Tibial artery (tissue), 4 donors: ENCODE results near the gene ANKRD11.

Experiments
- DNase-seq, 2 donors: peaks; one replicate each; pipeline ENCODE4 v3.0.0-alpha.2; 2019
- H3K27ac ChIP-seq, 2 donors: fragments of 200-600 bp; sonication (generic) in 1 of 2; 1 replicate in 1 of 2; 2 replicates in 1 of 2; pipeline ENCODE4 v1.5.1; 2018 to 2019; ENCODE audit warnings: mild to moderate bottlenecking in 1 of 2
- H3K27me3 ChIP-seq, 2 donors: fragments of 200-600 bp; sonication (generic) in 1 of 2; one replicate each; pipeline versions ENCODE4 v1.5.1 to v1.6.0; 2016 to 2019
- H3K36me3 ChIP-seq, 3 donors: fragments of 200-600 bp; sonication (generic) in 2 of 3; one replicate each; pipeline ENCODE4 v1.5.1; 2016 to 2019; ENCODE audit warnings: mild to moderate bottlenecking in 2 of 3
- H3K4me1 ChIP-seq, 4 donors: fragments of 200-600 bp; sonication (generic) in 2 of 4; 1 replicate in 3 of 4; 2 replicates in 1 of 4; pipeline ENCODE4 v1.5.1; 2016 to 2019
- H3K4me3 ChIP-seq, 2 donors: fragments of 200-600 bp; sonication (generic) in 1 of 2; 1 replicate in 1 of 2; 2 replicates in 1 of 2; pipeline ENCODE4 v1.5.1; 2018 to 2019; ENCODE audit warnings: mild to moderate bottlenecking in 2 of 2
- H3K9me3 ChIP-seq, 3 donors: fragments of 200-600 bp; sonication (generic) in 1 of 3; one replicate each; pipeline ENCODE4 v1.5.1; 2016 to 2019
- CTCF ChIP-seq, 2 experiments: fragments of 200-600 bp in 1 of 2; fragments of 450-650 bp in 1 of 2; IDR thresholded peaks; one replicate each; pipeline ENCODE4 v1.5.1; 2017 to 2019; ENCODE audit warnings: antibody characterized with exemption in 2 of 2, mild to moderate bottlenecking in 1 of 2, moderate library complexity in 1 of 2
- intact Hi-C: fragments of 100-400 bp; cut with DNase I; formaldehyde crosslinking; loops from one replicate; pipeline ENCODE4 v1.15.0; 2023; ENCODE audit warnings: low total_unique reads

Gene ANKRD11

GRCh38 chr16:89442990-89443726 lies 47.2 kb downstream of the ANKRD11 start:
- intact Hi-C loops: no loop called here
- H3K27ac ChIP-seq: peak overlapping the region; percentile 28 to 63
- DNase-seq: no peak
- H3K4me3 ChIP-seq: no peak overlapping the region
- no peaks in the 10 kb centered on the region for H3K27me3 ChIP-seq
- no peaks in the 10 kb centered on the region for H3K9me3 ChIP-seq
- no peak for TF ChIP-seq CTCF (IDR thresholded peaks at IDR 0.05)
- H3K4me1 ChIP-seq: peaks cover 16 to 86% (median 55%) of the 10 kb centered on the region in 4 donors
- H3K36me3 ChIP-seq: no peaks in the 10 kb centered on the region

- H3K27ac ChIP-seq: peak overlapping the region; percentile 28 to 63
- intact Hi-C loops: no loop called here
- no peak overlapping the region for H3K4me3 ChIP-seq
Measured at GRCh38 chr16:89442588-89442987, 47.8 kb downstream of the ANKRD11 start.

GRCh38 chr16:89439659-89440058 lies 50.7 kb downstream of the ANKRD11 start:
- intact Hi-C loops: no loop called here
- TF ChIP-seq CTCF (IDR thresholded peaks at IDR 0.05): no peak
- H3K4me3 ChIP-seq: no peak overlapping the region
- H3K4me1 ChIP-seq: peaks cover 16 to 66% (median 38%) of the 10 kb centered on the region in 4 donors
- H3K36me3 ChIP-seq: no peaks in the 10 kb centered on the region
- no peaks in the 10 kb centered on the region for H3K27me3 ChIP-seq
- H3K9me3 ChIP-seq: no peaks in the 10 kb centered on the region
- no peak overlapping the region for H3K27ac ChIP-seq
- no peak for DNase-seq

More at GRCh38 chr16:89442588-89442987, 47.8 kb downstream of the ANKRD11 start:
- TF ChIP-seq CTCF (IDR thresholded peaks at IDR 0.05): no peak
- H3K27me3 ChIP-seq: no peaks in the 10 kb centered on the region
- peaks cover 16 to 86% (median 53%) of the 10 kb centered on the region in 4 donors for H3K4me1 ChIP-seq
- no peaks in the 10 kb centered on the region for H3K36me3 ChIP-seq
- H3K9me3 ChIP-seq: no peaks in the 10 kb centered on the region
- no peak for DNase-seq

- Histone ChIP-seq H3K4me1 (peaks cover 7 to 57% (median 28%) of the 10 kb centered on the region in 4 donors), H3K9me3 (no peaks in the 10 kb centered on the region), H3K27ac (no peak overlapping the region)
Measured at GRCh38 chr16:89437991-89438390, 52.4 kb downstream of the ANKRD11 start.

GRCh38 chr16:89437251-89437987 lies 52.9 kb downstream of the ANKRD11 start:
- no peaks in the 10 kb centered on the region for H3K27me3 ChIP-seq
- intact Hi-C loops: no loop called here

More at GRCh38 chr16:89437991-89438390, 52.4 kb downstream of the ANKRD11 start:
- no peak for TF ChIP-seq CTCF (IDR thresholded peaks at IDR 0.05)
- H3K4me3 ChIP-seq: no peak overlapping the region
- DNase-seq: no peak
- H3K36me3 ChIP-seq: no peaks in the 10 kb centered on the region
- intact Hi-C loops: no loop called here
- H3K27me3 ChIP-seq: no peaks in the 10 kb centered on the region

More at GRCh38 chr16:89437251-89437987, 52.9 kb downstream of the ANKRD11 start:
- Histone ChIP-seq H3K27ac (no peak overlapping the region), H3K9me3 (no peaks in the 10 kb centered on the region), H3K4me1 (peaks cover 1 to 57% (median 25%) of the 10 kb centered on the region in 4 donors), H3K4me3 (no peak overlapping the region), H3K36me3 (no peaks in the 10 kb centered on the region)
- no peak for TF ChIP-seq CTCF (IDR thresholded peaks at IDR 0.05)
- DNase-seq: no peak
